SK-N-SH (cell line): Measurements from ENCODE around the gene SKIL. TPM values are rescaled to one million over a fixed set of nuclear protein-coding genes. Genes with fewer than 3 reads are reported as not detected.

Experiments used
- CTCF ChIA-PET: fragments of 300-600, 350-600 bp; formaldehyde crosslinking; extraction: SDS; loops from one replicate; lab custom pipeline; 2021; lab: Yijun Ruan, JAX
- POLR2A ChIA-PET: fragments of 350-600 bp; sonication (Branson Sonifier 250); formaldehyde crosslinking; extraction: SDS; loops from one replicate; lab custom pipeline; 2020; ENCODE audit warnings: antibody characterized with exemption, inconsistent platforms; lab: Yijun Ruan, JAX
- DNase-seq: peaks from one replicate; pipeline ENCODE4 v3.0.0; 2012
- H2AFZ ChIP-seq: fragments of 200-600 bp; sonication (generic); 2 replicates; pipeline ENCODE4 v1.8.1; 2016; ENCODE audit warnings: antibody characterized with exemption, mild to moderate bottlenecking, low read depth
- H3F3A ChIP-seq: fragments of 200-600 bp; sonication (generic); replicated peaks from 2 replicates; pipeline ENCODE3; 2016; ENCODE audit warnings: antibody characterized with exemption, mild to moderate bottlenecking; ENCODE audit not compliant: insufficient read depth
- H3K27ac ChIP-seq, 2 experiments: fragments of 200-500 bp in 1 of 2; fragments of 200-600 bp in 1 of 2; sonication (Bioruptor generic) in 1 of 2; sonication (generic), shearing (Covaris generic) in 1 of 2; 2 replicates each; pipeline versions ENCODE4 v1.5.1 to v1.6.1; 2014 to 2016; ENCODE audit warnings: low read depth in 2 of 2, inconsistent platforms in 1 of 2, low read length in 1 of 2, mild to moderate bottlenecking in 1 of 2, mixed read lengths in 1 of 2
- H3K27me3 ChIP-seq: fragments of 200-600 bp; sonication (generic), shearing (Covaris generic); 2 replicates; pipeline ENCODE4 v1.6.1; 2016; ENCODE audit warnings: mixed run types; ENCODE audit not compliant: insufficient read depth
- H3K36me3 ChIP-seq, 2 experiments: fragments of 200-500 bp in 1 of 2; fragments of 200-600 bp in 1 of 2; sonication (Bioruptor generic) in 1 of 2; sonication (generic) in 1 of 2; replicated peaks in 1 of 2; 2 replicates each; pipeline versions ENCODE3 to v1.5.1; 2014 to 2016; ENCODE audit warnings: low read length in 1 of 2, mild to moderate bottlenecking in 1 of 2; ENCODE audit not compliant: insufficient read depth in 2 of 2, control insufficient read depth in 1 of 2
- H3K4me1 ChIP-seq, 2 experiments: fragments of 200-500 bp in 1 of 2; fragments of 200-600 bp in 1 of 2; sonication (Bioruptor generic) in 1 of 2; sonication (generic), shearing (Covaris generic) in 1 of 2; 2 replicates each; pipeline versions ENCODE4 v1.5.1 to v1.6.1; 2014 to 2016; ENCODE audit warnings: low read depth in 1 of 2, low read length in 1 of 2, mixed run types in 1 of 2; ENCODE audit not compliant: insufficient read depth in 2 of 2, control insufficient read depth in 1 of 2
- H3K4me2 ChIP-seq: fragments of 200-600 bp; sonication (generic), shearing (Covaris generic); 2 replicates; pipeline ENCODE4 v1.6.1; 2017; ENCODE audit warnings: mixed run types
- H3K4me3 ChIP-seq, 2 experiments: fragments of 200-500 bp in 1 of 2; fragments of 200-600 bp in 1 of 2; sonication (Bioruptor generic) in 1 of 2; sonication (generic), shearing (Covaris generic) in 1 of 2; 2 replicates each; pipeline versions ENCODE4 v1.5.1 to v1.8.1; 2014 to 2016; ENCODE audit warnings: low read depth in 2 of 2, inconsistent platforms in 1 of 2, low read length in 1 of 2, mild to moderate bottlenecking in 1 of 2, mixed read lengths in 1 of 2, moderate library complexity in 1 of 2
- H3K79me2 ChIP-seq: fragments of 200-600 bp; sonication (generic); 2 replicates; pipeline ENCODE4 v1.8.1; 2017; ENCODE audit warnings: mild to moderate bottlenecking; ENCODE audit not compliant: insufficient read depth
- H3K9ac ChIP-seq: fragments of 200-600 bp; sonication (generic); 2 replicates; pipeline ENCODE4 v1.6.1; 2017; ENCODE audit warnings: mixed run types
- H3K9me2 ChIP-seq: fragments of 200-600 bp; sonication (generic); 2 replicates; pipeline ENCODE4 v1.6.1; 2017; ENCODE audit warnings: mixed run types
- H3K9me3 ChIP-seq: fragments of 200-600 bp; sonication (generic); 2 replicates; pipeline ENCODE4 v1.6.1; 2017; ENCODE audit warnings: mixed run types, mild to moderate bottlenecking, moderate library complexity
- H4K20me1 ChIP-seq: fragments of 200-600 bp; sonication (generic); 2 replicates; pipeline ENCODE4 v1.6.1; 2017; ENCODE audit warnings: mild to moderate bottlenecking, mixed run types; ENCODE audit not compliant: insufficient read depth
- EZH2phosphoT487 ChIP-seq: fragments of 200-600 bp; sonication (generic); IDR thresholded peaks from 2 replicates; pipeline ENCODE4 v1.6.1; 2017; ENCODE audit warnings: low read depth, mixed run types, mild to moderate bottlenecking, antibody characterized with exemption, moderate library complexity, borderline replicate concordance
- FOXM1 ChIP-seq: IDR thresholded peaks from 2 replicates; pipeline ENCODE4 v1.4.0; 2012; ENCODE audit warnings: low read depth, mild to moderate bottlenecking
- GATA2 ChIP-seq: sonication (generic); formaldehyde crosslinking; IDR thresholded peaks from 2 replicates; pipeline ENCODE4 v1.5.0; 2020; ENCODE audit warnings: mild to moderate bottlenecking, missing genetic modification reagents
- JUND ChIP-seq: IDR thresholded peaks from 2 replicates; pipeline ENCODE4 v1.4.0; 2012
- MEF2A ChIP-seq: IDR thresholded peaks from 2 replicates; pipeline ENCODE4 v1.4.0; 2012; ENCODE audit warnings: low read depth, borderline replicate concordance
- NRF1 ChIP-seq: IDR thresholded peaks from 2 replicates; pipeline ENCODE4 v1.6.1; 2012; ENCODE audit warnings: low read depth, mild to moderate bottlenecking, low read length
- RAD21 ChIP-seq: IDR thresholded peaks from 2 replicates; pipeline ENCODE4 v1.6.1; 2012; ENCODE audit warnings: mild to moderate bottlenecking, low read length
- TEAD4 ChIP-seq: IDR thresholded peaks from 2 replicates; pipeline ENCODE4 v1.4.0; 2012; ENCODE audit warnings: mild to moderate bottlenecking, borderline replicate concordance; ENCODE audit not compliant: insufficient read depth
- WGBS: methylation state at CpG from one replicate; pipeline ENCODE4 v1.1.6; 2017; ENCODE audit warnings: low lambda C conversion rate; 5-methylcytosine and 5-hydroxymethylcytosine counted together
- polyA plus RNA-seq, 3 experiments: library from polyadenylated mRNA; depleted of rRNA; stranded (reverse); fragments of >200 nt; gene quantifications; 2 replicates each; pipeline ENCODE4 v1.2.3, GENCODE V29; 2012
- TF ChIP-seq, protein P1 (sequence below): fragments of 150-350 bp; IDR thresholded peaks from 2 replicates; pipeline ENCODE4 v1.6.1; 2017; ENCODE audit warnings: antibody characterized with exemption, low read length, low read depth, borderline replicate concordance
- TF ChIP-seq, protein P2 (sequence below): IDR thresholded peaks from 2 replicates; pipeline ENCODE4 v1.4.0; 2012; ENCODE audit warnings: low read depth
- TF ChIP-seq, protein P3 (sequence below): IDR thresholded peaks from 2 replicates; pipeline ENCODE4 v1.6.1; 2012; ENCODE audit warnings: mild to moderate bottlenecking, low read depth, low read length, moderate library complexity
- TF ChIP-seq, protein P4 (sequence below): IDR thresholded peaks from 2 replicates; pipeline ENCODE4 v1.4.0; 2012; ENCODE audit warnings: low read depth, borderline replicate concordance

The SKIL gene
- polyA plus RNA-seq, 1 of the 3 experiments (the other 2 are of a cell fraction): 3.9 TPM

DNA sequence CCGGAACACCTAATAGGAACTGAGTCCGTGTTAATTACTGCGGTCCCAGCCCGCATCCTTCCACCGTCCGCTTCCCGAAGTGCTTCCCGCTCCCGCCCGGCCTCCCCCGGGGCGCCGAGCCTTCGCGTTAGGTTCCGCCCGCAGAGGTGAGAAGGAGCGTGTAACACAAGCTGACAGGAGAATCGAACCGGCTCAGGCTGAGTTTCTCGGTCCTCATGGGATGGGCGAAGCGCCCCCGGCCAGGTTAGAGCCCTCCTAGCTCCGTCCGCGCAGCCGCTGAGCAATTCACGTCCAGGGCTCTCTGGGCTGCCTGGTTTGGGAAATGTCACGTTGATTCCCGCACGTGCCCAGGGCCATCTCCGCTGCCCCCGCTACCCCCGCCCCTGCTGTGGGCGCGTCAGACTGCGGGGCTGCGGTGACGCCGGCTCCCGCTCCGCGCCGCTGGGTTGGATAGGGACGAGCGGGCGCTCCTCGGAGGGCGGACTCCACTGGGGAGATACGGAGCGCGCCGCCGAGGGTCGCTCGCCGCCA lies 62.1 kb downstream of the SKIL start:
- ChIA-PET CTCF (interaction anchor here (0.6 to 10.5 kb wide), 6 partner anchors 8 to 393 kb away, joined by 3 to 316 read pairs (median 4); partner anchors contain the start of gene SLC7A14), POLR2A (no interaction called here)
- Histone ChIP-seq H3K9me3 (no peaks in the 10 kb centered on the region), H3K4me2 (no peak overlapping the region), H3K9ac (no peak overlapping the region), H2AFZ (no peak overlapping the region), H3K27me3 (no peaks in the 10 kb centered on the region), H3K79me2 (no peaks in the 10 kb centered on the region), H3K4me3 (no peak overlapping the region), H3K9me2 (no peaks in the 10 kb centered on the region), H3F3A (no peaks in the 10 kb centered on the region), H4K20me1 (no peaks in the 10 kb centered on the region), H3K36me3 (no peaks in the 10 kb centered on the region), H3K27ac (no peak overlapping the region), H3K4me1 (peaks cover 0 to 8% of the 10 kb centered on the region in 2 experiments; a peak in 1 of 4 replicates)
- TF ChIP-seq FOXM1: no peak
- TF ChIP-seq JUND: no peak
- no peak for TF ChIP-seq EZH2phosphoT487
- TF ChIP-seq, protein P1, sequence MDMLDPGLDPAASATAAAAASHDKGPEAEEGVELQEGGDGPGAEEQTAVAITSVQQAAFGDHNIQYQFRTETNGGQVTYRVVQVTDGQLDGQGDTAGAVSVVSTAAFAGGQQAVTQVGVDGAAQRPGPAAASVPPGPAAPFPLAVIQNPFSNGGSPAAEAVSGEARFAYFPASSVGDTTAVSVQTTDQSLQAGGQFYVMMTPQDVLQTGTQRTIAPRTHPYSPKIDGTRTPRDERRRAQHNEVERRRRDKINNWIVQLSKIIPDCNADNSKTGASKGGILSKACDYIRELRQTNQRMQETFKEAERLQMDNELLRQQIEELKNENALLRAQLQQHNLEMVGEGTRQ: no peak
- TF ChIP-seq, protein P2, sequence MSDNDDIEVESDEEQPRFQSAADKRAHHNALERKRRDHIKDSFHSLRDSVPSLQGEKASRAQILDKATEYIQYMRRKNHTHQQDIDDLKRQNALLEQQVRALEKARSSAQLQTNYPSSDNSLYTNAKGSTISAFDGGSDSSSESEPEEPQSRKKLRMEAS: no peak
- TF ChIP-seq GATA2 (CRISPR knock-in tag): no peak
- TF ChIP-seq, protein P3, sequence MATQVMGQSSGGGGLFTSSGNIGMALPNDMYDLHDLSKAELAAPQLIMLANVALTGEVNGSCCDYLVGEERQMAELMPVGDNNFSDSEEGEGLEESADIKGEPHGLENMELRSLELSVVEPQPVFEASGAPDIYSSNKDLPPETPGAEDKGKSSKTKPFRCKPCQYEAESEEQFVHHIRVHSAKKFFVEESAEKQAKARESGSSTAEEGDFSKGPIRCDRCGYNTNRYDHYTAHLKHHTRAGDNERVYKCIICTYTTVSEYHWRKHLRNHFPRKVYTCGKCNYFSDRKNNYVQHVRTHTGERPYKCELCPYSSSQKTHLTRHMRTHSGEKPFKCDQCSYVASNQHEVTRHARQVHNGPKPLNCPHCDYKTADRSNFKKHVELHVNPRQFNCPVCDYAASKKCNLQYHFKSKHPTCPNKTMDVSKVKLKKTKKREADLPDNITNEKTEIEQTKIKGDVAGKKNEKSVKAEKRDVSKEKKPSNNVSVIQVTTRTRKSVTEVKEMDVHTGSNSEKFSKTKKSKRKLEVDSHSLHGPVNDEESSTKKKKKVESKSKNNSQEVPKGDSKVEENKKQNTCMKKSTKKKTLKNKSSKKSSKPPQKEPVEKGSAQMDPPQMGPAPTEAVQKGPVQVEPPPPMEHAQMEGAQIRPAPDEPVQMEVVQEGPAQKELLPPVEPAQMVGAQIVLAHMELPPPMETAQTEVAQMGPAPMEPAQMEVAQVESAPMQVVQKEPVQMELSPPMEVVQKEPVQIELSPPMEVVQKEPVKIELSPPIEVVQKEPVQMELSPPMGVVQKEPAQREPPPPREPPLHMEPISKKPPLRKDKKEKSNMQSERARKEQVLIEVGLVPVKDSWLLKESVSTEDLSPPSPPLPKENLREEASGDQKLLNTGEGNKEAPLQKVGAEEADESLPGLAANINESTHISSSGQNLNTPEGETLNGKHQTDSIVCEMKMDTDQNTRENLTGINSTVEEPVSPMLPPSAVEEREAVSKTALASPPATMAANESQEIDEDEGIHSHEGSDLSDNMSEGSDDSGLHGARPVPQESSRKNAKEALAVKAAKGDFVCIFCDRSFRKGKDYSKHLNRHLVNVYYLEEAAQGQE: no peak
- no peak for TF ChIP-seq NRF1
- no peak for TF ChIP-seq TEAD4
- TF ChIP-seq, protein P4, sequence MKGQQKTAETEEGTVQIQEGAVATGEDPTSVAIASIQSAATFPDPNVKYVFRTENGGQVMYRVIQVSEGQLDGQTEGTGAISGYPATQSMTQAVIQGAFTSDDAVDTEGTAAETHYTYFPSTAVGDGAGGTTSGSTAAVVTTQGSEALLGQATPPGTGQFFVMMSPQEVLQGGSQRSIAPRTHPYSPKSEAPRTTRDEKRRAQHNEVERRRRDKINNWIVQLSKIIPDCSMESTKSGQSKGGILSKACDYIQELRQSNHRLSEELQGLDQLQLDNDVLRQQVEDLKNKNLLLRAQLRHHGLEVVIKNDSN: no peak
- no peak for TF ChIP-seq MEF2A
- TF ChIP-seq RAD21: no peak
- 96% methylated on average over 41 of the region's 58 CpGs for whole genome bisulfite sequencing
- DNase-seq: peak; percentile 32
